GM12878 (cell line): ENCODE measurements around the gene EFCAB10. TPM values are rescaled to one million over a fixed set of nuclear protein-coding genes. Genes with fewer than 3 reads are reported as not detected.

Source experiments
- ATAC-seq: fragments of 200-7000 bp; cut with Tn5 transposase; 3 replicates; pipeline ENCODE4 v1.9.1; 2020; ENCODE audit warnings: mild to moderate bottlenecking, moderate library complexity
- BruUV-seq: library from RNA; stranded (reverse); fragments of 400-500 nt; replicated peaks from 2 replicates; lab custom pipeline; 2021; lab: Mats Ljungman, UMichigan
- CTCF ChIA-PET: fragments of 300-600 bp; sonication (Branson Sonifier 250); formaldehyde crosslinking; extraction: SDS; loops from one replicate; lab custom pipeline; 2021; ENCODE audit warnings: inconsistent platforms; lab: Yijun Ruan, JAX
- POLR2A ChIA-PET: fragments of 350-600 bp; formaldehyde crosslinking; extraction: SDS; loops from one replicate; lab custom pipeline; 2021; ENCODE audit warnings: inconsistent platforms; lab: Charles Lee
- RAD21 ChIA-PET: fragments of 300-600 bp; sonication (Branson Sonifier 250); formaldehyde crosslinking; loops from one replicate; lab custom pipeline; 2023; ENCODE audit warnings: antibody characterized with exemption; ENCODE audit not compliant: unreplicated experiment; lab: Charles Lee
- SMC1A ChIA-PET: fragments of 300-600 bp; sonication (Branson Sonifier 250); formaldehyde crosslinking; loops from one replicate; lab custom pipeline; 2023; ENCODE audit not compliant: unreplicated experiment, uncharacterized antibody; lab: Charles Lee
- DNase-seq: peaks from one replicate; pipeline ENCODE4 v3.0.0-alpha.2; 2011; ENCODE audit warnings: low read depth, low spot score
- FAIRE-seq: peaks from 3 replicates; lab custom pipeline; 2011; peaks lifted over from hg19 to GRCh38; lab: Jason Lieb, UNC
- H2AFZ ChIP-seq: 2 replicates; pipeline ENCODE4 v1.6.0; 2011; ENCODE audit warnings: low read depth, low read length, control low read depth; ENCODE audit not compliant: control insufficient read depth
- H3K27ac ChIP-seq: 2 replicates; pipeline ENCODE4 v1.5.1; 2011; ENCODE audit warnings: control low read depth; ENCODE audit not compliant: control insufficient read depth, insufficient read depth
- H3K27me3 ChIP-seq, 2 experiments: replicated peaks in 1 of 2; 2 replicates each; pipeline versions ENCODE4 v1.6.0 to v1.6.1; 2011; ENCODE audit warnings: low read length in 1 of 2; ENCODE audit not compliant: control insufficient read depth in 2 of 2, insufficient read depth in 2 of 2
- H3K36me3 ChIP-seq, 2 experiments: 2 replicates each; pipeline ENCODE4 v1.5.1; 2011; ENCODE audit warnings: low read length in 1 of 2; ENCODE audit not compliant: control insufficient read depth in 2 of 2, insufficient read depth in 2 of 2
- H3K4me1 ChIP-seq: 2 replicates; pipeline ENCODE4 v1.6.1; 2011; ENCODE audit warnings: mild to moderate bottlenecking, low read length, moderate library complexity, mixed read lengths; ENCODE audit not compliant: control insufficient read depth, insufficient read depth
- H3K4me2 ChIP-seq: 2 replicates; pipeline ENCODE4 v1.6.0; 2011; ENCODE audit warnings: control low read depth; ENCODE audit not compliant: control insufficient read depth, insufficient read depth
- H3K4me3 ChIP-seq: fragments of 200-600 bp; sonication (generic); 2 replicates; pipeline ENCODE4 v1.5.1; 2016
- H3K79me2 ChIP-seq: 2 replicates; pipeline ENCODE4 v1.6.0; 2011; ENCODE audit warnings: low read length; ENCODE audit not compliant: control insufficient read depth, insufficient read depth
- H3K9ac ChIP-seq: 2 replicates; pipeline ENCODE4 v1.8.0; 2011; ENCODE audit warnings: low read length, control low read depth, mixed read lengths; ENCODE audit not compliant: control insufficient read depth, insufficient read depth
- H3K9me3 ChIP-seq: replicated peaks from 3 replicates; pipeline ENCODE4 v1.5.1; 2011; ENCODE audit warnings: mild to moderate bottlenecking, low read length; ENCODE audit not compliant: control insufficient read depth, insufficient read depth
- H4K20me1 ChIP-seq: 2 replicates; pipeline ENCODE4 v1.6.0; 2011; ENCODE audit not compliant: control insufficient read depth, insufficient read depth
- ASH2L ChIP-seq: fragments of 300-600, 200-600 bp; sonication (generic); IDR thresholded peaks from 2 replicates; pipeline ENCODE4 v1.6.1; 2017; ENCODE audit warnings: low read depth, mild to moderate bottlenecking, borderline replicate concordance
- CBX3 ChIP-seq: fragments of 200-600 bp; sonication (generic); IDR thresholded peaks from 2 replicates; pipeline ENCODE4 v1.6.1; 2016; ENCODE audit warnings: low read depth, borderline replicate concordance
- ESRRA ChIP-seq: IDR thresholded peaks from 2 replicates; pipeline ENCODE4 v1.6.1; 2012; ENCODE audit warnings: mild to moderate bottlenecking, low read length, improper control_type of control experiment
- MTA3 ChIP-seq: IDR thresholded peaks from 2 replicates; pipeline ENCODE4 v1.6.1; 2012; ENCODE audit warnings: low read length, inconsistent platforms, borderline replicate concordance
- PKNOX1 ChIP-seq: fragments of 450-650 bp; IDR thresholded peaks from 2 replicates; pipeline ENCODE4 v1.6.1; 2016; ENCODE audit warnings: mild to moderate bottlenecking
- PRDM15 ChIP-seq: fragments of 450-650 bp; formaldehyde crosslinking; IDR thresholded peaks from 2 replicates; pipeline ENCODE4 v1.4.0; 2020; ENCODE audit warnings: mild to moderate bottlenecking, moderate library complexity
- TAF1 ChIP-seq: IDR thresholded peaks from 2 replicates; pipeline ENCODE4 v1.6.1; 2011; ENCODE audit warnings: mild to moderate bottlenecking, low read depth, low read length, borderline replicate concordance
- YBX1 ChIP-seq: fragments of 450-650 bp; IDR thresholded peaks from 2 replicates; pipeline ENCODE4 v1.6.1; 2016; ENCODE audit warnings: antibody characterized with exemption
- ZBTB40 ChIP-seq: fragments of 450-650 bp; IDR thresholded peaks from 2 replicates; pipeline ENCODE4 v1.6.1; 2016; ENCODE audit warnings: mild to moderate bottlenecking, moderate library complexity, borderline replicate concordance
- ZZZ3 ChIP-seq: IDR thresholded peaks from 2 replicates; pipeline ENCODE4 v1.6.1; 2011; ENCODE audit warnings: low read depth; ENCODE audit not compliant: control insufficient read depth, insufficient read length
- WGBS: methylation state at CpG from one replicate; pipeline ENCODE4 v1.1.6; 2016; ENCODE audit warnings: low lambda C conversion rate; ENCODE audit not compliant: insufficient replicate concordance, insufficient coverage; ENCODE audit errors: missing lambda C conversion rate; 5-methylcytosine and 5-hydroxymethylcytosine counted together
- in situ Hi-C: fragments of 300-500 bp; cut with MboI; formaldehyde crosslinking; loops from 9 replicates; pipeline ENCODE4 v1.14.3; 2018; ENCODE audit warnings: mixed read lengths
- intact Hi-C: fragments of 100-400 bp; cut with micrococcal nuclease; formaldehyde crosslinking; loops from one replicate; pipeline ENCODE4 v1.14.2; 2022; ENCODE audit not compliant: unreplicated experiment
- polyA plus RNA-seq, 11 experiments: library from polyadenylated mRNA; depleted of rRNA in 4 of 11; unstranded in 6 of 11; stranded (reverse) in 5 of 11; fragments of >200 nt; fragmentation: Nextera tagmentation in 4 of 11; fragmentation: Illumina TruSeq in 1 of 11; extraction: Ambion mirVana in 4 of 11; extraction: Trizol in 1 of 11; gene quantifications; 1 replicate in 1 of 11; 2 replicates in 10 of 11; pipeline versions ENCODE4 v1.2.1 to v1.2.3, GENCODE V29; 2011 to 2016; ENCODE audit warnings: inconsistent platforms in 2 of 11, missing spikeins in 2 of 11, low read depth in 1 of 11
- total RNA-seq, 4 experiments: library from RNA; depleted of rRNA in 3 of 4; stranded (reverse); fragments of >200 nt in 3 of 4; fragmentation: Illumina TruSeq in 1 of 4; extraction: Trizol in 1 of 4; gene quantifications; 2 replicates each; pipeline versions ENCODE4 v1.2.1 to v1.2.3, GENCODE V29; 2013 to 2021

The EFCAB10 gene
- total and polyA plus RNA-seq, 10 of the 15 experiments (the other 5 are each of a cell fraction or from before 2014, with no cell fraction given), result 0.38 to 1.0 (median 0.54) TPM; not detected in 6

DNA sequence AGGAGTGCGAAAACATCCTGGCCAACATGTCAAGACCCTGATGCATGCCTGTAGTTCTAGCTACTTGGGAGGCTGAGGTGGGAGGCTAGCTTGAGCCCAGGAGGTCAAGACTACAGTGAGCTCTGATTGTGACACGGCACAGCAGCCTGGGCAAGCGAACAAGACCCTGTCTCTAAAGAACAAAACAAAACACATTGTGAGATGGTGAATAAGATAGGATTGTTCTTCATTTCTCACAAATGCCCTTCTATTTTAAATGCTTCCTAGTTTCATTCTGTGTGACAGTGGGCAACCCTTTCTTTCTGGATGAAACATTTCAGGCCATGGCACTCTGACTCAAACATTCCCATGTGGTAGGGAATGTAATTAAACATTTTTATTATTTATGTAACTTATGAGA lies 13.5 kb downstream of the EFCAB10 start:
- no peaks in the 10 kb centered on the region for H3K4me1 ChIP-seq
- RAD21 ChIA-PET, result no interaction called here
- intact Hi-C loops (no loop called here), in situ Hi-C loops (no loop called here)
- H3K27ac ChIP-seq, result no peak overlapping the region
- CTCF ChIA-PET, result interaction anchor here (0.6 kb wide), 2 partner anchors 151 to 494 kb away, joined by 3 to 4 read pairs; no protein-coding TSS in a partner anchor
- DNase-seq (no peak), ATAC-seq (no peak), FAIRE-seq (no peak)
- SMC1A ChIA-PET, result no interaction called here
- POLR2A ChIA-PET, result no interaction called here
- 97% methylated on average over 3 of the region's 3 CpGs for WGBS
- peaks cover 2 to 24% of the 10 kb centered on the region in 2 experiments; a peak in 2 of 4 replicates for H3K36me3 ChIP-seq
- H2AFZ ChIP-seq, result no peak overlapping the region
- no TSS peak for BruUV-seq
- H3K27me3 ChIP-seq, result no peaks in the 10 kb centered on the region
- H3K9ac ChIP-seq, result no peak overlapping the region
- H3K79me2 ChIP-seq, result no peaks in the 10 kb centered on the region
- H3K4me2 ChIP-seq, result no peak overlapping the region
- no peaks in the 10 kb centered on the region for H3K9me3 ChIP-seq
- no peak overlapping the region for H3K4me3 ChIP-seq
- no peaks in the 10 kb centered on the region for H4K20me1 ChIP-seq
- no peak for TF ChIP-seq CBX3
- no peak for TF ChIP-seq PKNOX1
- no peak for TF ChIP-seq ASH2L
- no peak for TF ChIP-seq ESRRA
- no peak for TF ChIP-seq YBX1
- TF ChIP-seq PRDM15 (CRISPR knock-in tag), result no peak
- no peak for TF ChIP-seq MTA3
- TF ChIP-seq ZZZ3, result no peak
- no peak for TF ChIP-seq ZBTB40
- TF ChIP-seq TAF1, result no peak
